ENCODE data around the gene UBE4B.
"Not testable (repeated sequence)": the region's sequence is repeated elsewhere in the genome, so short reads cannot be mapped to it uniquely, and the experiment has no call there.

UBE4B gene

GRCh38 chr1:10213186-10213705 is 180.5 kb downstream of the UBE4B start:
- DNase-seq, result no peak

GRCh38 chr1:10216090-10216749 is 183.5 kb downstream of the UBE4B start:
- DNase-seq, result no peak

GRCh38 chr1:10217748-10218441 is 185.1 kb downstream of the UBE4B start:
- no peak for DNase-seq

DNA sequence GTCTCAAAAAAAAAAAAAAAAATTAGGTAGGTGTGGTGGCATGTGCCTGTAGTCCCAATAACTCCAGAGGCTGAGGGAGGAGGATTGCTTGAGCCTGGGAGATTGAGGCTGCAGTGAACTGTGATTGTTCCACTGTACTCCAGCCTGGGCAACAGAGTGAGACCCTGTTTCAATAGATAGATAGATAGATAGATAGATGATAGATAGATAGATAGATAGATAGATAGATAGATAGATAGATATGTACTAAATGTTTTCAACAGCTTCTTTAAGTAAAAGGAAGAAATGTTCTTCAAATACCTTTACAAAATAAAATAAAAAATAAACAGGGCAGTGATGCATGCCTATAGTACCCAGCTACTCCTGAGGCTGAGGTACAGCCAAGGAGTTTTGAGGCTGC is 187.4 kb downstream of the UBE4B start:
- DNase-seq, result no peak

- not testable (repeated sequence) for DNase-seq
Observed at GRCh38 chr1:10220657-10221056, 187.9 kb downstream of the UBE4B start.

GRCh38 chr1:10225573-10225972 is 192.8 kb downstream of the UBE4B start:
- DNase-seq, result no peak

- DNase-seq, result no peak
Observed at GRCh38 chr1:10228528-10228927, 195.8 kb downstream of the UBE4B start.

GRCh38 chr1:10229903-10230302 is 197.1 kb downstream of the UBE4B start:
- no peak for DNase-seq

Data from NCI-H2081 (cell line).